B cell (primary cell): ENCODE results near the gene BAAT.

Source experiments
- EZH2 ChIP-seq: IDR thresholded peaks from 2 replicates; pipeline ENCODE4 v1.6.1; 2012; ENCODE audit warnings: borderline replicate concordance, low read depth, mild to moderate bottlenecking, moderate library complexity, low read length; ENCODE audit not compliant: insufficient read depth, poor library complexity, severe bottlenecking
- TF ChIP-seq, protein P1 (sequence below): fragments of 200-600 bp; IDR thresholded peaks from one replicate; pipeline ENCODE4 v1.8.0; 2022; ENCODE audit warnings: antibody characterized with exemption, mild to moderate bottlenecking

DNA sequence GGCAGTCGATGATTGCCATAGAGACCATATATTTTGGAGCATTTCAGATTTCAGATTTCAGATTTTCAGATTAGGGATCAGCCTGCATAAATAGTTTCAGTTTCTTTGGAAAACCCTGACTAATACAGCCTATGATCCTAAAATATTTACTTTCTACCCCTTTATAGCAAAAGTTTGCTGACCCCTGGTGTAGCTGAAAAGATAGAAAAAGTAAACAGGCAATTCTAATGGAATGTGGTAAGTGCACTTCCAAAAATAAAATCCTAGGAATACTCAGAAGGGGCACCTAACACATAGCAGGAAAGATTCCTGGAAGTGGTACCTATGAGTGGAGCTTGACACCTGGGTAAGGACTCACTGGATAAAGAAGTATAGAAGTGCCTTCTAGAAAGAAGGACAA is 34.5 kb downstream of the BAAT start:
- TF ChIP-seq, protein P1, sequence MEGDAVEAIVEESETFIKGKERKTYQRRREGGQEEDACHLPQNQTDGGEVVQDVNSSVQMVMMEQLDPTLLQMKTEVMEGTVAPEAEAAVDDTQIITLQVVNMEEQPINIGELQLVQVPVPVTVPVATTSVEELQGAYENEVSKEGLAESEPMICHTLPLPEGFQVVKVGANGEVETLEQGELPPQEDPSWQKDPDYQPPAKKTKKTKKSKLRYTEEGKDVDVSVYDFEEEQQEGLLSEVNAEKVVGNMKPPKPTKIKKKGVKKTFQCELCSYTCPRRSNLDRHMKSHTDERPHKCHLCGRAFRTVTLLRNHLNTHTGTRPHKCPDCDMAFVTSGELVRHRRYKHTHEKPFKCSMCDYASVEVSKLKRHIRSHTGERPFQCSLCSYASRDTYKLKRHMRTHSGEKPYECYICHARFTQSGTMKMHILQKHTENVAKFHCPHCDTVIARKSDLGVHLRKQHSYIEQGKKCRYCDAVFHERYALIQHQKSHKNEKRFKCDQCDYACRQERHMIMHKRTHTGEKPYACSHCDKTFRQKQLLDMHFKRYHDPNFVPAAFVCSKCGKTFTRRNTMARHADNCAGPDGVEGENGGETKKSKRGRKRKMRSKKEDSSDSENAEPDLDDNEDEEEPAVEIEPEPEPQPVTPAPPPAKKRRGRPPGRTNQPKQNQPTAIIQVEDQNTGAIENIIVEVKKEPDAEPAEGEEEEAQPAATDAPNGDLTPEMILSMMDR, result no peak
- no peak for TF ChIP-seq EZH2
